Measurements from ENCODE around the gene PIWIL1.

- TF ChIP-seq POLR2A (IDR thresholded peaks at IDR 0.05; ENCODE audit: low read length) (no peak), GATA1 (IDR thresholded peaks at IDR 0.05; ENCODE audit: low read depth, low read length) (no peak)
Observed at GRCh38 chr12:130290114-130290513, 47.6 kb upstream of the PIWIL1 start.

Measured in erythroblast (primary cell).